ENCODE results near the gene DIP2A. TPM values are rescaled to one million over a fixed set of nuclear protein-coding genes. Genes with fewer than 3 reads are reported as not detected.

DIP2A gene
- polyA plus RNA-seq, 1 donor (not counting 4 experiments of a cell fraction or from before 2014, with no cell fraction given): 41.6 TPM

- TF ChIP-seq CTCF (optimal IDR thresholded peaks at IDR 0.05 in 1 of 3, IDR thresholded peaks at IDR 0.05 in 1 of 3, conservative IDR thresholded peaks at IDR 0.05 in 1 of 3; ENCODE audit: extremely low read depth in 1 of 3, insufficient read depth in 2 of 3, low read length in 3 of 3) (no peak), EZH2 (IDR thresholded peaks at IDR 0.05; ENCODE audit: low read length) (no peak)
- Histone ChIP-seq H3K36me3 (ENCODE audit: control insufficient read depth in 2 of 2, extremely low read depth in 1 of 2, insufficient read depth in 2 of 2, low read length in 2 of 2) (no peaks in the 10 kb centered on the region), H3K9me3 (ENCODE audit: control insufficient read depth, low read depth, low read length) (no peaks in the 10 kb centered on the region), H3K4me2 (ENCODE audit: control insufficient read depth, extremely low read depth, insufficient read depth, low read depth, low read length) (no peak overlapping the region), H3K9me1 (ENCODE audit: control insufficient read depth, extremely low read depth, insufficient read depth, low read length) (no peaks in the 10 kb centered on the region), H3K4me1 (ENCODE audit: control insufficient read depth, extremely low read depth, insufficient read depth, low read length) (no peaks in the 10 kb centered on the region), H3K9ac (ENCODE audit: control insufficient read depth, extremely low read depth, insufficient read depth, low read length) (no peak overlapping the region), H4K20me1 (ENCODE audit: control insufficient read depth, extremely low read depth, insufficient read depth, low read length) (no peaks in the 10 kb centered on the region), H3K4me3 (ENCODE audit: control insufficient read depth in 2 of 3, extremely low read depth in 1 of 3, insufficient read depth in 2 of 3, low read depth in 1 of 3, low read length in 3 of 3) (no peak overlapping the region), H3K27me3 (ENCODE audit: control insufficient read depth, extremely low read depth, insufficient read depth, low read length) (peaks cover 16% of the 10 kb centered on the region), H3K79me2 (ENCODE audit: control insufficient read depth, insufficient read depth, low read length) (no peaks in the 10 kb centered on the region), H3K27ac (ENCODE audit: control insufficient read depth, insufficient read depth, low read length) (no peak overlapping the region), H2AFZ (ENCODE audit: control insufficient read depth, low read length) (no peak overlapping the region)
- DNase-seq (ENCODE audit: low read depth, low spot score): no peak
- FAIRE-seq: no peak
- dilution Hi-C loops (cut with MboI; ENCODE audit: extremely low pct_ligation_motif_present, low sequenced_read_pairs): no loop called here
These were observed 151.5 kb downstream of the DIP2A start for GRCh38 chr21:46610018-46610701.

DNA sequence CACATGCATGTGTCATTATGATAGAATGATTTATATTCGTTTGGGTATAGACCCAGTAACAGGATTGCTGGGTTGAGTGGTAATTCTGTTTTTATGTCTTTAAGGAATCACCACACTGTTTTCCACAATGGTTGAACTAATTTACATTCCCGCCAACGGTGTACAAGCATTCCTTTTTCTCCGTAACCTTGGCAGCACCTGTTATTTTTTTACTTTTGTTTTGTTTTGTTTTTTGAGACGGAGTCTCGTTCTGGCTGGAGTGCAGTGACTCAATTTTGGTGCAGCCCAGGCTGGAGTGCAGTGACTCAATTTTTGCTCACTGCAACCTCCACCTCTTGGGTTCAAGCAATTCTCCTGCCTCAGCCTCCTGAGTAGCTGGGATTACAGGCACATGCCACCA, 154.7 kb downstream of the DIP2A start:
- no peak overlapping the region for H3K9ac ChIP-seq (ENCODE audit: control insufficient read depth, extremely low read depth, insufficient read depth, low read length)
- H3K4me2 ChIP-seq (ENCODE audit: control insufficient read depth, extremely low read depth, insufficient read depth, low read depth, low read length): no peak overlapping the region
- H3K4me3 ChIP-seq (ENCODE audit: control insufficient read depth in 2 of 3, extremely low read depth in 1 of 3, insufficient read depth in 2 of 3, low read depth in 1 of 3, low read length in 3 of 3): no peak overlapping the region
- no peaks in the 10 kb centered on the region for H3K9me3 ChIP-seq (ENCODE audit: control insufficient read depth, low read depth, low read length)
- FAIRE-seq (no peak), DNase-seq (ENCODE audit: low read depth, low spot score) (no peak)
- no peak overlapping the region for H2AFZ ChIP-seq (ENCODE audit: control insufficient read depth, low read length)
- H3K27me3 ChIP-seq (ENCODE audit: control insufficient read depth, extremely low read depth, insufficient read depth, low read length): peaks cover 9% of the 10 kb centered on the region
- no peaks in the 10 kb centered on the region for H3K4me1 ChIP-seq (ENCODE audit: control insufficient read depth, extremely low read depth, insufficient read depth, low read length)
- H3K9me1 ChIP-seq (ENCODE audit: control insufficient read depth, extremely low read depth, insufficient read depth, low read length): no peaks in the 10 kb centered on the region
- no peaks in the 10 kb centered on the region for H3K79me2 ChIP-seq (ENCODE audit: control insufficient read depth, insufficient read depth, low read length)
- no peaks in the 10 kb centered on the region for H4K20me1 ChIP-seq (ENCODE audit: control insufficient read depth, extremely low read depth, insufficient read depth, low read length)
- no peak overlapping the region for H3K27ac ChIP-seq (ENCODE audit: control insufficient read depth, insufficient read depth, low read length)
- dilution Hi-C loops (cut with MboI; ENCODE audit: extremely low pct_ligation_motif_present, low sequenced_read_pairs): no loop called here
- TF ChIP-seq CTCF (optimal IDR thresholded peaks at IDR 0.05 in 1 of 3, IDR thresholded peaks at IDR 0.05 in 1 of 3, conservative IDR thresholded peaks at IDR 0.05 in 1 of 3; ENCODE audit: extremely low read depth in 1 of 3, insufficient read depth in 2 of 3, low read length in 3 of 3) (no peak), EZH2 (IDR thresholded peaks at IDR 0.05; ENCODE audit: low read length) (no peak)
- no peaks in the 10 kb centered on the region for H3K36me3 ChIP-seq (ENCODE audit: control insufficient read depth in 2 of 2, extremely low read depth in 1 of 2, insufficient read depth in 2 of 2, low read length in 2 of 2)

Measured in keratinocyte (primary cell).